Panc1 (cell line): Measurements from ENCODE around the gene BPIFA2. TPM values are rescaled to one million over a fixed set of nuclear protein-coding genes. Genes with fewer than 3 reads are reported as not detected.

Experiments used
- ATAC-seq: fragments of 200-7000 bp; cut with Tn5 transposase; 2 replicates; pipeline ENCODE4 v1.9.1; 2020; ENCODE audit warnings: mild to moderate bottlenecking, moderate library complexity
- BruUV-seq: library from RNA; stranded (reverse); fragments of 400-500 nt; replicated peaks from 2 replicates; lab custom pipeline; 2021; lab: Mats Ljungman, UMichigan
- CTCF ChIA-PET: fragments of 300-600 bp; sonication (Branson Sonifier 250); formaldehyde crosslinking; loops from one replicate; lab custom pipeline; 2022; ENCODE audit warnings: antibody characterized with exemption; lab: Charles Lee
- POLR2A ChIA-PET: fragments of 300-600 bp; sonication (Branson Sonifier 250); formaldehyde crosslinking; loops from one replicate; lab custom pipeline; 2022; ENCODE audit warnings: antibody characterized with exemption; lab: Charles Lee
- DNase-seq: peaks from one replicate; pipeline ENCODE4 v3.0.0-alpha.2; 2010; ENCODE audit warnings: low read depth, low spot score
- H3K27ac ChIP-seq: 2 replicates; pipeline ENCODE4 v1.5.1; 2011; ENCODE audit warnings: mild to moderate bottlenecking, low read length, inconsistent platforms
- H3K27me3 ChIP-seq: fragments of 200-500 bp; sonication (Bioruptor generic); 2 replicates; pipeline ENCODE4 v1.6.0; 2014; ENCODE audit warnings: low read length, inconsistent platforms; ENCODE audit not compliant: control insufficient read depth, insufficient read depth
- H3K36me3 ChIP-seq: fragments of 200-500 bp; sonication (Bioruptor generic); 2 replicates; pipeline ENCODE4 v1.5.1; 2014; ENCODE audit warnings: inconsistent platforms, mild to moderate bottlenecking, low read length, moderate library complexity; ENCODE audit not compliant: control insufficient read depth, insufficient read depth
- H3K4me1 ChIP-seq: 2 replicates; pipeline ENCODE4 v1.5.1; 2011; ENCODE audit warnings: inconsistent platforms, mild to moderate bottlenecking, low read length, moderate library complexity; ENCODE audit not compliant: control insufficient read depth, insufficient read depth
- H3K4me3 ChIP-seq, 2 experiments: 2 replicates each; pipeline ENCODE4 v1.5.1; 2011 to 2012; ENCODE audit warnings: low read depth in 2 of 2, low read length in 2 of 2, mild to moderate bottlenecking in 2 of 2, inconsistent platforms in 1 of 2, moderate library complexity in 1 of 2
- H3K9me3 ChIP-seq: fragments of 200-500 bp; sonication (Bioruptor generic); 2 replicates; pipeline ENCODE4 v1.5.1; 2014; ENCODE audit warnings: low read depth, mild to moderate bottlenecking, inconsistent platforms, low read length, moderate library complexity; ENCODE audit not compliant: control insufficient read depth, insufficient read depth
- POLR2AphosphoS5 ChIP-seq: IDR thresholded peaks from 2 replicates; pipeline ENCODE4 v1.6.1; 2012; ENCODE audit warnings: mild to moderate bottlenecking, low read depth, low read length, moderate library complexity
- SIN3A ChIP-seq: IDR thresholded peaks from 2 replicates; pipeline ENCODE4 v1.6.1; 2012; ENCODE audit warnings: low read depth, mild to moderate bottlenecking, low read length, moderate library complexity, borderline replicate concordance; ENCODE audit not compliant: insufficient read depth
- TCF7L2 ChIP-seq: IDR thresholded peaks from 2 replicates; pipeline ENCODE4 v1.6.1; 2011; ENCODE audit warnings: mild to moderate bottlenecking, low read depth, low read length, inconsistent platforms
- in situ Hi-C: cut with HindIII; loops from 2 replicates; pipeline ENCODE4 v1.10.0; 2016; ENCODE audit warnings: low sequenced_read_pairs, low pct_unique_long_range_greater_than_20kb
- intact Hi-C: fragments of 100-400 bp; cut with micrococcal nuclease; formaldehyde crosslinking; loops from one replicate; pipeline ENCODE4 v1.10.0; 2022; ENCODE audit not compliant: unreplicated experiment
- total RNA-seq: library from RNA; stranded (reverse); gene quantifications from one replicate; pipeline ENCODE4 v1.2.1, GENCODE V29; 2021; ENCODE audit not compliant: unreplicated experiment
- TF ChIP-seq, protein P1 (sequence below): fragments of 450-650 bp; IDR thresholded peaks from 2 replicates; pipeline ENCODE4 v1.5.1; 2017; ENCODE audit warnings: mild to moderate bottlenecking
- TF ChIP-seq, protein P2 (sequence below), 2 experiments: IDR thresholded peaks; 2 replicates each; pipeline ENCODE4 v1.6.1; 2011 to 2012; ENCODE audit warnings: low read depth in 2 of 2, control low read depth in 1 of 2, low read length in 1 of 2, mild to moderate bottlenecking in 1 of 2, moderate library complexity in 1 of 2; ENCODE audit not compliant: insufficient read depth in 1 of 2

Gene BPIFA2
- total RNA-seq, 1 experiment from 2014 or later, result not detected

DNA sequence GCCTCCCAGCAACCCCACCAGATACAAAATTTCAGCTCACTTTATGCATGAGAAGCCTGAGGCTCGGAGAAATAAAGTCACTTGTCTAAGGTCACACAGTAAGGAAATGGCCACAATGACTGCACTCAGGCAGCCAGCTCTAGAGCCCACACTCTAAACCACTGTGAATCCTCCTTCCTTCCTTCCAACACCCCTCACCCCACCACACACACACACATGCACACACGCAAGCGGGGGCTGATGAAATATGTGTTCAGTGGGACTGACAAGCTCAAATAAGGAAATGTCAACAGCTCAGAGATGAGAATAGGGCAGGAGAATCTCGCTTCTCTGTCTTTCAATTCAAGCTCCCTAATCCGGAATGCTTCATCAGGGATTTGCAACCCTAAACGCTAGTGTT is 61.9 kb downstream of the BPIFA2 start:
- Histone ChIP-seq H3K9me3 (no peaks in the 10 kb centered on the region), H3K4me1 (no peaks in the 10 kb centered on the region), H3K27me3 (peaks cover 19% of the 10 kb centered on the region; the same call in 1 of the 2 replicates), H3K4me3 (no peak overlapping the region), H3K36me3 (no peaks in the 10 kb centered on the region), H3K27ac (no peak overlapping the region)
- in situ Hi-C loops, result no loop called here
- TF ChIP-seq, protein P1, sequence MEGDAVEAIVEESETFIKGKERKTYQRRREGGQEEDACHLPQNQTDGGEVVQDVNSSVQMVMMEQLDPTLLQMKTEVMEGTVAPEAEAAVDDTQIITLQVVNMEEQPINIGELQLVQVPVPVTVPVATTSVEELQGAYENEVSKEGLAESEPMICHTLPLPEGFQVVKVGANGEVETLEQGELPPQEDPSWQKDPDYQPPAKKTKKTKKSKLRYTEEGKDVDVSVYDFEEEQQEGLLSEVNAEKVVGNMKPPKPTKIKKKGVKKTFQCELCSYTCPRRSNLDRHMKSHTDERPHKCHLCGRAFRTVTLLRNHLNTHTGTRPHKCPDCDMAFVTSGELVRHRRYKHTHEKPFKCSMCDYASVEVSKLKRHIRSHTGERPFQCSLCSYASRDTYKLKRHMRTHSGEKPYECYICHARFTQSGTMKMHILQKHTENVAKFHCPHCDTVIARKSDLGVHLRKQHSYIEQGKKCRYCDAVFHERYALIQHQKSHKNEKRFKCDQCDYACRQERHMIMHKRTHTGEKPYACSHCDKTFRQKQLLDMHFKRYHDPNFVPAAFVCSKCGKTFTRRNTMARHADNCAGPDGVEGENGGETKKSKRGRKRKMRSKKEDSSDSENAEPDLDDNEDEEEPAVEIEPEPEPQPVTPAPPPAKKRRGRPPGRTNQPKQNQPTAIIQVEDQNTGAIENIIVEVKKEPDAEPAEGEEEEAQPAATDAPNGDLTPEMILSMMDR, result no peak
- no peak for TF ChIP-seq POLR2AphosphoS5
- TF ChIP-seq, protein P2, sequence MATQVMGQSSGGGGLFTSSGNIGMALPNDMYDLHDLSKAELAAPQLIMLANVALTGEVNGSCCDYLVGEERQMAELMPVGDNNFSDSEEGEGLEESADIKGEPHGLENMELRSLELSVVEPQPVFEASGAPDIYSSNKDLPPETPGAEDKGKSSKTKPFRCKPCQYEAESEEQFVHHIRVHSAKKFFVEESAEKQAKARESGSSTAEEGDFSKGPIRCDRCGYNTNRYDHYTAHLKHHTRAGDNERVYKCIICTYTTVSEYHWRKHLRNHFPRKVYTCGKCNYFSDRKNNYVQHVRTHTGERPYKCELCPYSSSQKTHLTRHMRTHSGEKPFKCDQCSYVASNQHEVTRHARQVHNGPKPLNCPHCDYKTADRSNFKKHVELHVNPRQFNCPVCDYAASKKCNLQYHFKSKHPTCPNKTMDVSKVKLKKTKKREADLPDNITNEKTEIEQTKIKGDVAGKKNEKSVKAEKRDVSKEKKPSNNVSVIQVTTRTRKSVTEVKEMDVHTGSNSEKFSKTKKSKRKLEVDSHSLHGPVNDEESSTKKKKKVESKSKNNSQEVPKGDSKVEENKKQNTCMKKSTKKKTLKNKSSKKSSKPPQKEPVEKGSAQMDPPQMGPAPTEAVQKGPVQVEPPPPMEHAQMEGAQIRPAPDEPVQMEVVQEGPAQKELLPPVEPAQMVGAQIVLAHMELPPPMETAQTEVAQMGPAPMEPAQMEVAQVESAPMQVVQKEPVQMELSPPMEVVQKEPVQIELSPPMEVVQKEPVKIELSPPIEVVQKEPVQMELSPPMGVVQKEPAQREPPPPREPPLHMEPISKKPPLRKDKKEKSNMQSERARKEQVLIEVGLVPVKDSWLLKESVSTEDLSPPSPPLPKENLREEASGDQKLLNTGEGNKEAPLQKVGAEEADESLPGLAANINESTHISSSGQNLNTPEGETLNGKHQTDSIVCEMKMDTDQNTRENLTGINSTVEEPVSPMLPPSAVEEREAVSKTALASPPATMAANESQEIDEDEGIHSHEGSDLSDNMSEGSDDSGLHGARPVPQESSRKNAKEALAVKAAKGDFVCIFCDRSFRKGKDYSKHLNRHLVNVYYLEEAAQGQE (IDR thresholded peaks at IDR 0.05; ENCODE audit: insufficient read depth in 1 of 2, low read depth in 2 of 2, low read length in 1 of 2), result no peak
- TF ChIP-seq TCF7L2, result no peak
- no peak for TF ChIP-seq SIN3A
- ATAC-seq (no peak), DNase-seq (no peak)
- ChIA-PET POLR2A (interaction anchor here (0.5 kb wide), 1 partner anchor 142 kb away, joined by 3 read pairs; no protein-coding TSS in a partner anchor), CTCF (interaction anchor here (0.6 kb wide), 1 partner anchor 374 kb away, joined by 3 read pairs; no protein-coding TSS in a partner anchor)
- intact Hi-C loops, result no loop called here
- BruUV-seq, result no TSS peak

Other genes with a start within 250 kb of the BPIFA2 start
- gene SUN5, start 163.7 kb upstream of the BPIFA2 start, total RNA-seq, result not detected
- gene BPIFB2, start 160.5 kb upstream of the BPIFA2 start, total RNA-seq, result not detected
- gene BPIFB6, start 136.5 kb upstream of the BPIFA2 start, total RNA-seq, result not detected
- gene BPIFB3, start 114.3 kb upstream of the BPIFA2 start, total RNA-seq, result not detected
- not detected for gene BPIFB4, start 88.5 kb upstream of the BPIFA2 start, total RNA-seq
- gene BPIFA3, start 49.2 kb downstream of the BPIFA2 start, total RNA-seq, result not detected
- gene BPIFA1, start 67.8 kb downstream of the BPIFA2 start, total RNA-seq, result not detected
- 0.10 TPM for gene BPIFB1, start 115.1 kb downstream of the BPIFA2 start, total RNA-seq
- gene CDK5RAP1, start 233.4 kb downstream of the BPIFA2 start, total RNA-seq, result 34.8 TPM